Measurements from ENCODE around the gene DDR2. TPM values are rescaled to one million over a fixed set of nuclear protein-coding genes. Genes with fewer than 3 reads are reported as not detected.
"Not testable (repeated sequence)": the region's sequence is repeated elsewhere in the genome, so short reads cannot be mapped to it uniquely, and the experiment has no call there.

DDR2 gene
- total RNA-seq, 1 experiment from 2014 or later, result 0.77 TPM

GRCh38 chr1:162590686-162591085 is 41.6 kb upstream of the DDR2 start:
- intact Hi-C loops (cut with micrococcal nuclease), result no loop called here
- Histone ChIP-seq H3K9me2 (replicated peaks; ENCODE audit: low read length) (no peaks in the 10 kb centered on the region), H3K9me3 (ENCODE audit: low read length) (no peaks in the 10 kb centered on the region), H3K27ac (ENCODE audit: low read length) (no peak overlapping the region), H2AFZ (ENCODE audit: low read length) (no peak overlapping the region), H3K36me3 (ENCODE audit: low read depth, low read length) (peaks cover 75% of the 10 kb centered on the region), H3K79me2 (ENCODE audit: low read length) (0 out of 2 replicates have a peak, but pooled peaks cover 1% of the 10 kb centered on the region), H3K4me1 (ENCODE audit: insufficient read depth, low read length) (peaks cover 7% of the 10 kb centered on the region; the same call in 1 of the 2 replicates), H3K9ac (ENCODE audit: low read length) (no peak overlapping the region), H3K4me3 (ENCODE audit: low read length) (no peak overlapping the region), H4K20me1 (ENCODE audit: low read length) (no peaks in the 10 kb centered on the region), H3K27me3 (ENCODE audit: low read length) (no peaks in the 10 kb centered on the region), H3K4me2 (ENCODE audit: low read length) (no peak overlapping the region), H3F3A (ENCODE audit: low read length, unreplicated experiment) (peaks cover 8% of the 10 kb centered on the region)
- POLR2A ChIA-PET (ENCODE audit: unreplicated experiment), result no interaction called here
- DNase-seq, result no peak
- ATAC-seq, result no peak
- TF ChIP-seq EZH2 (IDR thresholded peaks at IDR 0.05; ENCODE audit: low read length, unreplicated experiment) (no peak), CTCF (conservative IDR thresholded peaks at IDR 0.05; ENCODE audit: low read depth, low read length) (no peak), EZH2phosphoT487 (IDR thresholded peaks at IDR 0.05; ENCODE audit: borderline replicate concordance, low read length) (no peak)
- BruUV-seq (replicated peaks), result no TSS peak
- CTCF ChIA-PET, result no interaction called here

- DNase-seq, result no peak
- peaks cover 71% of the 10 kb centered on the region for H3K36me3 ChIP-seq (ENCODE audit: low read depth, low read length)
- no peaks in the 10 kb centered on the region for H4K20me1 ChIP-seq (ENCODE audit: low read length)
- no peak for ATAC-seq
- H3K9ac ChIP-seq (ENCODE audit: low read length), result no peak overlapping the region
- CTCF ChIA-PET, result no interaction called here
- BruUV-seq (replicated peaks), result no TSS peak
- TF ChIP-seq EZH2phosphoT487 (IDR thresholded peaks at IDR 0.05; ENCODE audit: borderline replicate concordance, low read length) (no peak), EZH2 (IDR thresholded peaks at IDR 0.05; ENCODE audit: low read length, unreplicated experiment) (no peak), CTCF (conservative IDR thresholded peaks at IDR 0.05; ENCODE audit: low read depth, low read length) (no peak)
- no peaks in the 10 kb centered on the region for H3F3A ChIP-seq (ENCODE audit: low read length, unreplicated experiment)
- H3K9me2 ChIP-seq (replicated peaks; ENCODE audit: low read length), result no peaks in the 10 kb centered on the region
- H3K9me3 ChIP-seq (ENCODE audit: low read length), result no peaks in the 10 kb centered on the region
- POLR2A ChIA-PET (ENCODE audit: unreplicated experiment), result no interaction called here
- no peak overlapping the region for H2AFZ ChIP-seq (ENCODE audit: low read length)
- no peaks in the 10 kb centered on the region for H3K79me2 ChIP-seq (ENCODE audit: low read length)
- no peak overlapping the region for H3K27ac ChIP-seq (ENCODE audit: low read length)
- no peak overlapping the region for H3K4me2 ChIP-seq (ENCODE audit: low read length)
- H3K4me1 ChIP-seq (ENCODE audit: insufficient read depth, low read length), result no peaks in the 10 kb centered on the region
- no peak overlapping the region for H3K4me3 ChIP-seq (ENCODE audit: low read length)
- H3K27me3 ChIP-seq (ENCODE audit: low read length), result no peaks in the 10 kb centered on the region
- intact Hi-C loops (cut with micrococcal nuclease), result no loop called here
Observed at GRCh38 chr1:162596514-162597170, 35.6 kb upstream of the DDR2 start.

- no peak overlapping the region for H2AFZ ChIP-seq (ENCODE audit: low read length)
- peaks cover 4% of the 10 kb centered on the region for H3F3A ChIP-seq (ENCODE audit: low read length, unreplicated experiment)
- CTCF ChIA-PET, result no interaction called here
- no TSS peak for BruUV-seq (replicated peaks)
- no peaks in the 10 kb centered on the region for H4K20me1 ChIP-seq (ENCODE audit: low read length)
- DNase-seq (no peak), ATAC-seq (no peak)
- H3K4me2 ChIP-seq (ENCODE audit: low read length), result no peak overlapping the region
- no peak overlapping the region for H3K4me3 ChIP-seq (ENCODE audit: low read length)
- H3K36me3 ChIP-seq (ENCODE audit: low read depth, low read length), result peaks cover 65% of the 10 kb centered on the region
- no peaks in the 10 kb centered on the region for H3K27me3 ChIP-seq (ENCODE audit: low read length)
- TF ChIP-seq EZH2phosphoT487 (IDR thresholded peaks at IDR 0.05; ENCODE audit: borderline replicate concordance, low read length) (no peak), EZH2 (IDR thresholded peaks at IDR 0.05; ENCODE audit: low read length, unreplicated experiment) (no peak), CTCF (conservative IDR thresholded peaks at IDR 0.05; ENCODE audit: low read depth, low read length) (no peak)
- POLR2A ChIA-PET (ENCODE audit: unreplicated experiment), result no interaction called here
- no peak overlapping the region for H3K27ac ChIP-seq (ENCODE audit: low read length)
- H3K79me2 ChIP-seq (ENCODE audit: low read length), result no peaks in the 10 kb centered on the region
- H3K9ac ChIP-seq (ENCODE audit: low read length), result no peak overlapping the region
- peaks cover 4% of the 10 kb centered on the region for H3K4me1 ChIP-seq (ENCODE audit: insufficient read depth, low read length)
- H3K9me2 ChIP-seq (replicated peaks; ENCODE audit: low read length), result no peaks in the 10 kb centered on the region
- intact Hi-C loops (cut with micrococcal nuclease), result no loop called here
- H3K9me3 ChIP-seq (ENCODE audit: low read length), result no peaks in the 10 kb centered on the region
Observed at GRCh38 chr1:162599451-162599850, 32.8 kb upstream of the DDR2 start.

GRCh38 chr1:162603117-162603516 is 29.1 kb upstream of the DDR2 start:
- peaks cover 13% of the 10 kb centered on the region for H3F3A ChIP-seq (ENCODE audit: low read length, unreplicated experiment)
- H2AFZ ChIP-seq (ENCODE audit: low read length); H3K4me3 ChIP-seq (ENCODE audit: low read length); ATAC-seq; BruUV-seq (replicated peaks); H3K27me3 ChIP-seq (ENCODE audit: low read length); H4K20me1 ChIP-seq (ENCODE audit: low read length); POLR2A ChIA-PET (ENCODE audit: unreplicated experiment); H3K79me2 ChIP-seq (ENCODE audit: low read length); DNase-seq; H3K4me2 ChIP-seq (ENCODE audit: low read length); intact Hi-C loops (cut with micrococcal nuclease); CTCF ChIA-PET; H3K27ac ChIP-seq (ENCODE audit: low read length); H3K9ac ChIP-seq (ENCODE audit: low read length); H3K9me3 ChIP-seq (ENCODE audit: low read length); H3K9me2 ChIP-seq (replicated peaks; ENCODE audit: low read length): not testable (repeated sequence)
- peaks cover 22% of the 10 kb centered on the region for H3K4me1 ChIP-seq (ENCODE audit: insufficient read depth, low read length)
- H3K36me3 ChIP-seq (ENCODE audit: low read depth, low read length), result peaks cover 51% of the 10 kb centered on the region

Measured in PC-3 (cell line).